ENCODE data around the gene DNAJC4. TPM values are rescaled to one million over a fixed set of nuclear protein-coding genes. Genes with fewer than 3 reads are reported as not detected.

The DNAJC4 gene
- total RNA-seq, 1 experiment from 2014 or later, result 24.2 TPM

- peak overlapping the region in 1 of 3 experiments; percentile 44; a peak in 2 of 7 replicates for H3K27ac Mint-ChIP-seq
- no peak overlapping the region for H3K4me3 Mint-ChIP-seq
- no peak overlapping the region for H3K4ac ChIP-seq (ENCODE audit: low read depth, low read length)
- no peak overlapping the region for H3K14ac ChIP-seq (ENCODE audit: insufficient read depth, low read length)
- H3K56ac ChIP-seq (ENCODE audit: insufficient read length, low read depth, low read length), result no peak overlapping the region
- no peaks in the 10 kb centered on the region for H3K27me3 ChIP-seq (ENCODE audit: insufficient read depth, low read length)
- H4K8ac ChIP-seq (replicated peaks; ENCODE audit: insufficient read length, low read depth, low read length), result no peak overlapping the region
- no peak overlapping the region for H2AFZ ChIP-seq (ENCODE audit: low read length)
- no peak for DNase-seq
- H3K27ac ChIP-seq (ENCODE audit: insufficient read length, low read depth, low read length), result no peak overlapping the region
- H3K9me3 ChIP-seq (ENCODE audit: control insufficient read depth, low read depth, low read length), result no peaks in the 10 kb centered on the region
- H2BK120ac ChIP-seq (ENCODE audit: low read depth, low read length, poor library complexity, severe bottlenecking), result no peak overlapping the region
- H3K36me3 Mint-ChIP-seq (ENCODE audit: insufficient read depth in 1 of 3, low read depth in 3 of 3), result peaks cover 39 to 84% (median 62%) of the 10 kb centered on the region in 3 experiments
- no peak overlapping the region for H4K91ac ChIP-seq (ENCODE audit: insufficient read length, low read depth, low read length)
- H3T11ph ChIP-seq (ENCODE audit: low read length), result no peak overlapping the region
- no peak overlapping the region for H2AK5ac ChIP-seq (ENCODE audit: insufficient read length, low read length)
- no peak overlapping the region for H4K5ac ChIP-seq (ENCODE audit: insufficient read length, low read depth, low read length)
- H3K79me1 ChIP-seq (ENCODE audit: insufficient read depth, low read depth, low read length, poor library complexity, severe bottlenecking), result no peaks in the 10 kb centered on the region
- H2BK15ac ChIP-seq (ENCODE audit: low read depth, low read length), result no peak overlapping the region
- TF ChIP-seq, protein P1, sequence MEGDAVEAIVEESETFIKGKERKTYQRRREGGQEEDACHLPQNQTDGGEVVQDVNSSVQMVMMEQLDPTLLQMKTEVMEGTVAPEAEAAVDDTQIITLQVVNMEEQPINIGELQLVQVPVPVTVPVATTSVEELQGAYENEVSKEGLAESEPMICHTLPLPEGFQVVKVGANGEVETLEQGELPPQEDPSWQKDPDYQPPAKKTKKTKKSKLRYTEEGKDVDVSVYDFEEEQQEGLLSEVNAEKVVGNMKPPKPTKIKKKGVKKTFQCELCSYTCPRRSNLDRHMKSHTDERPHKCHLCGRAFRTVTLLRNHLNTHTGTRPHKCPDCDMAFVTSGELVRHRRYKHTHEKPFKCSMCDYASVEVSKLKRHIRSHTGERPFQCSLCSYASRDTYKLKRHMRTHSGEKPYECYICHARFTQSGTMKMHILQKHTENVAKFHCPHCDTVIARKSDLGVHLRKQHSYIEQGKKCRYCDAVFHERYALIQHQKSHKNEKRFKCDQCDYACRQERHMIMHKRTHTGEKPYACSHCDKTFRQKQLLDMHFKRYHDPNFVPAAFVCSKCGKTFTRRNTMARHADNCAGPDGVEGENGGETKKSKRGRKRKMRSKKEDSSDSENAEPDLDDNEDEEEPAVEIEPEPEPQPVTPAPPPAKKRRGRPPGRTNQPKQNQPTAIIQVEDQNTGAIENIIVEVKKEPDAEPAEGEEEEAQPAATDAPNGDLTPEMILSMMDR (conservative IDR thresholded peaks at IDR 0.05), result no peak
- peaks cover 9 to 19% of the 10 kb centered on the region in 2 experiments for H3K4me1 Mint-ChIP-seq
- H3K23ac ChIP-seq (ENCODE audit: insufficient read length, low read depth, low read length), result no peak overlapping the region
- WGBS (ENCODE audit: extremely low coverage, insufficient read length, low lambda C conversion rate), result no CpG with 5 or more reads among the region's 8 CpGs
- H3K4me1 ChIP-seq (ENCODE audit: insufficient read depth, low read length), result no peaks in the 10 kb centered on the region
- H3K18ac ChIP-seq (ENCODE audit: insufficient read length, low read depth, low read length), result no peak overlapping the region
- no peak overlapping the region for H2BK5ac ChIP-seq (ENCODE audit: insufficient read length, low read length)
- H3K23me2 ChIP-seq (ENCODE audit: insufficient read length, low read depth, low read length, poor library complexity, severe bottlenecking), result peaks cover 4% of the 10 kb centered on the region
- H3K4me2 ChIP-seq (ENCODE audit: insufficient read depth, insufficient read length, low read length), result no peak overlapping the region
- H2BK12ac ChIP-seq (ENCODE audit: insufficient read length, low read depth, low read length), result no peak overlapping the region
- no peak overlapping the region for H2BK20ac ChIP-seq (ENCODE audit: low read depth, low read length, poor library complexity, severe bottlenecking)
- H3K9me3 Mint-ChIP-seq, result no peaks in the 10 kb centered on the region
- no peak overlapping the region for H3K9ac ChIP-seq (ENCODE audit: extremely low read depth, insufficient read length, low read length)
- H3K79me2 ChIP-seq (ENCODE audit: insufficient read depth, low read length), result no peaks in the 10 kb centered on the region
- no peaks in the 10 kb centered on the region for H3K27me3 Mint-ChIP-seq (ENCODE audit: low read depth)
- no peaks in the 10 kb centered on the region for H4K20me1 ChIP-seq (ENCODE audit: control insufficient read depth, insufficient read depth, insufficient read length)
Observed at GRCh38 chr11:64263947-64264317, 33.6 kb downstream of the DNAJC4 start.

Data from H9 (cell line).